Keratinocyte (primary cell): Measurements from ENCODE around the gene PDK4. TPM values are rescaled to one million over a fixed set of nuclear protein-coding genes. Genes with fewer than 3 reads are reported as not detected.

Experiments
- DNase-seq: peaks from one replicate; pipeline ENCODE4 v3.0.0-alpha.2; 2011; ENCODE audit warnings: low read depth, missing footprints, low spot score
- FAIRE-seq: peaks from 2 replicates; lab custom pipeline; 2011; peaks lifted over from hg19 to GRCh38; lab: Jason Lieb, UNC
- H2AFZ ChIP-seq: 2 replicates; pipeline ENCODE4 v1.6.0; 2012; ENCODE audit warnings: low read length, control low read depth, inconsistent platforms; ENCODE audit not compliant: control insufficient read depth
- H3K27ac ChIP-seq: 2 replicates; pipeline ENCODE4 v1.5.1; 2011; ENCODE audit warnings: low read length; ENCODE audit not compliant: control insufficient read depth, insufficient read depth
- H3K27me3 ChIP-seq: 3 replicates; pipeline ENCODE4 v1.6.0; 2011; ENCODE audit warnings: low read length; ENCODE audit not compliant: control insufficient read depth, insufficient read depth; ENCODE audit errors: extremely low read depth
- H3K36me3 ChIP-seq, 2 experiments: 2 replicates in 1 of 2; 3 replicates in 1 of 2; pipeline ENCODE4 v1.5.1; 2011; ENCODE audit warnings: low read length in 2 of 2, mild to moderate bottlenecking in 1 of 2; ENCODE audit not compliant: control insufficient read depth in 2 of 2, insufficient read depth in 2 of 2; ENCODE audit errors: extremely low read depth in 1 of 2
- H3K4me1 ChIP-seq: 3 replicates; pipeline ENCODE4 v1.5.1; 2011; ENCODE audit warnings: low read length; ENCODE audit not compliant: control insufficient read depth, insufficient read depth; ENCODE audit errors: extremely low read depth
- H3K4me2 ChIP-seq: 3 replicates; pipeline ENCODE4 v1.6.0; 2011; ENCODE audit warnings: low read depth, low read length; ENCODE audit not compliant: control insufficient read depth, insufficient read depth; ENCODE audit errors: extremely low read depth
- H3K4me3 ChIP-seq, 3 experiments: fragments of 200-600 bp in 1 of 3; sonication (generic) in 1 of 3; 2 replicates in 2 of 3; 3 replicates in 1 of 3; pipeline ENCODE4 v1.5.1; 2011 to 2016; ENCODE audit warnings: low read length in 3 of 3, mild to moderate bottlenecking in 3 of 3, control low read depth in 2 of 3, inconsistent platforms in 1 of 3, low read depth in 1 of 3, mixed read lengths in 1 of 3, mixed run types in 1 of 3, moderate library complexity in 1 of 3; ENCODE audit not compliant: control insufficient read depth in 2 of 3, insufficient read depth in 2 of 3; ENCODE audit errors: extremely low read depth in 1 of 3
- H3K79me2 ChIP-seq: 2 replicates; pipeline ENCODE4 v1.6.0; 2012; ENCODE audit warnings: low read length; ENCODE audit not compliant: control insufficient read depth, insufficient read depth
- H3K9ac ChIP-seq: 3 replicates; pipeline ENCODE4 v1.6.0; 2011; ENCODE audit warnings: low read length; ENCODE audit not compliant: control insufficient read depth, insufficient read depth; ENCODE audit errors: extremely low read depth
- H3K9me1 ChIP-seq: 3 replicates; pipeline ENCODE4 v1.6.0; 2011; ENCODE audit warnings: low read length; ENCODE audit not compliant: control insufficient read depth, insufficient read depth; ENCODE audit errors: extremely low read depth
- H3K9me3 ChIP-seq: 2 replicates; pipeline ENCODE4 v1.5.1; 2012; ENCODE audit warnings: low read depth, low read length; ENCODE audit not compliant: control insufficient read depth
- H4K20me1 ChIP-seq: 3 replicates; pipeline ENCODE4 v1.6.0; 2011; ENCODE audit warnings: low read length; ENCODE audit not compliant: control insufficient read depth, insufficient read depth; ENCODE audit errors: extremely low read depth
- EZH2 ChIP-seq: IDR thresholded peaks from one replicate; pipeline ENCODE4 v1.6.1; 2012; ENCODE audit warnings: inconsistent platforms, mild to moderate bottlenecking, low read length, moderate library complexity
- dilution Hi-C: fragments of 300-500 bp; cut with MboI; formaldehyde crosslinking; loops from one replicate; pipeline ENCODE4 v1.7.0; 2020; ENCODE audit warnings: low sequenced_read_pairs; ENCODE audit not compliant: extremely low pct_ligation_motif_present
- polyA plus RNA-seq, 5 experiments: library from polyadenylated mRNA; depleted of rRNA in 3 of 5; stranded (reverse) in 3 of 5; stranded (forward) in 1 of 5; unstranded in 1 of 5; fragments of >200 nt; gene quantifications; 1 replicate in 1 of 5; 2 replicates in 3 of 5; 3 replicates in 1 of 5; pipeline versions ENCODE4 v1.2.1 to v1.2.3, GENCODE V29; 2011 to 2012; ENCODE audit warnings: missing spikeins in 2 of 5, low read depth in 1 of 5, low replicate concordance in 1 of 5
- TF ChIP-seq, protein P1 (sequence below), 3 experiments: IDR thresholded peaks in 1 of 3; conservative IDR thresholded peaks in 1 of 3; optimal IDR thresholded peaks in 1 of 3; 2 replicates in 2 of 3; 3 replicates in 1 of 3; pipeline versions ENCODE3 to v1.5.1; 2011; ENCODE audit warnings: low read length in 3 of 3, mild to moderate bottlenecking in 3 of 3, moderate library complexity in 2 of 3, control low read depth in 1 of 3, inconsistent platforms in 1 of 3; ENCODE audit not compliant: insufficient read depth in 2 of 3; ENCODE audit errors: extremely low read depth in 1 of 3

The PDK4 gene
- polyA plus RNA-seq, 1 donor (not counting 4 experiments of a cell fraction or from before 2014, with no cell fraction given): not detected

DNA sequence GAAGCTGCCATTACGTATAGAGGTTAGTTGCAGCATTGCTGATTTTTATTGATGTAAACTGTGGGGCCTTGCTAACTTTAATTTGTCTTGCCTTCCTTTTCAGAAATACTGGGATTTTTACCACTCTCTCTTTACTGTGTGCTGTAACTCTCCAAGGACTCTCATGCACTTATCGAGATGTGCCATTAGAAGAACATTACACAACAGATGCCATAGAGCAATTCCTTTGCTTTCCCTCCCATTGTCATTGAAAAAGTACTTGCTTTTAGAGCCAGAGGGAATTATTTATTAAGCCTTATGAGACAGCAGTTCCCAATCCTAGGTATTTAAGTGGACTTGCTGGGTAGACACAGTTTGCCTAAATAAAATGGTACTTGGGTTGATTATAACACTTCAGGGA lies 58.8 kb downstream of the PDK4 start:
- H3K79me2 ChIP-seq: no peaks in the 10 kb centered on the region
- no peaks in the 10 kb centered on the region for H3K4me1 ChIP-seq
- dilution Hi-C loops: no loop called here
- peaks cover 5% of the 10 kb centered on the region for H3K27me3 ChIP-seq
- FAIRE-seq (no peak), DNase-seq (no peak)
- H3K27ac ChIP-seq: no peak overlapping the region
- no peaks in the 10 kb centered on the region for H4K20me1 ChIP-seq
- TF ChIP-seq EZH2: no peak
- TF ChIP-seq, protein P1, sequence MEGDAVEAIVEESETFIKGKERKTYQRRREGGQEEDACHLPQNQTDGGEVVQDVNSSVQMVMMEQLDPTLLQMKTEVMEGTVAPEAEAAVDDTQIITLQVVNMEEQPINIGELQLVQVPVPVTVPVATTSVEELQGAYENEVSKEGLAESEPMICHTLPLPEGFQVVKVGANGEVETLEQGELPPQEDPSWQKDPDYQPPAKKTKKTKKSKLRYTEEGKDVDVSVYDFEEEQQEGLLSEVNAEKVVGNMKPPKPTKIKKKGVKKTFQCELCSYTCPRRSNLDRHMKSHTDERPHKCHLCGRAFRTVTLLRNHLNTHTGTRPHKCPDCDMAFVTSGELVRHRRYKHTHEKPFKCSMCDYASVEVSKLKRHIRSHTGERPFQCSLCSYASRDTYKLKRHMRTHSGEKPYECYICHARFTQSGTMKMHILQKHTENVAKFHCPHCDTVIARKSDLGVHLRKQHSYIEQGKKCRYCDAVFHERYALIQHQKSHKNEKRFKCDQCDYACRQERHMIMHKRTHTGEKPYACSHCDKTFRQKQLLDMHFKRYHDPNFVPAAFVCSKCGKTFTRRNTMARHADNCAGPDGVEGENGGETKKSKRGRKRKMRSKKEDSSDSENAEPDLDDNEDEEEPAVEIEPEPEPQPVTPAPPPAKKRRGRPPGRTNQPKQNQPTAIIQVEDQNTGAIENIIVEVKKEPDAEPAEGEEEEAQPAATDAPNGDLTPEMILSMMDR (optimal IDR thresholded peaks at IDR 0.05 in 1 of 3, IDR thresholded peaks at IDR 0.05 in 1 of 3, conservative IDR thresholded peaks at IDR 0.05 in 1 of 3; ENCODE audit: extremely low read depth in 1 of 3, insufficient read depth in 2 of 3, low read length in 3 of 3): no peak
- no peak overlapping the region for H3K4me3 ChIP-seq
- H3K9me3 ChIP-seq: no peaks in the 10 kb centered on the region
- no peaks in the 10 kb centered on the region for H3K9me1 ChIP-seq
- no peak overlapping the region for H3K9ac ChIP-seq
- H3K4me2 ChIP-seq: no peak overlapping the region
- H2AFZ ChIP-seq: no peak overlapping the region
- H3K36me3 ChIP-seq: no peaks in the 10 kb centered on the region

DNA sequence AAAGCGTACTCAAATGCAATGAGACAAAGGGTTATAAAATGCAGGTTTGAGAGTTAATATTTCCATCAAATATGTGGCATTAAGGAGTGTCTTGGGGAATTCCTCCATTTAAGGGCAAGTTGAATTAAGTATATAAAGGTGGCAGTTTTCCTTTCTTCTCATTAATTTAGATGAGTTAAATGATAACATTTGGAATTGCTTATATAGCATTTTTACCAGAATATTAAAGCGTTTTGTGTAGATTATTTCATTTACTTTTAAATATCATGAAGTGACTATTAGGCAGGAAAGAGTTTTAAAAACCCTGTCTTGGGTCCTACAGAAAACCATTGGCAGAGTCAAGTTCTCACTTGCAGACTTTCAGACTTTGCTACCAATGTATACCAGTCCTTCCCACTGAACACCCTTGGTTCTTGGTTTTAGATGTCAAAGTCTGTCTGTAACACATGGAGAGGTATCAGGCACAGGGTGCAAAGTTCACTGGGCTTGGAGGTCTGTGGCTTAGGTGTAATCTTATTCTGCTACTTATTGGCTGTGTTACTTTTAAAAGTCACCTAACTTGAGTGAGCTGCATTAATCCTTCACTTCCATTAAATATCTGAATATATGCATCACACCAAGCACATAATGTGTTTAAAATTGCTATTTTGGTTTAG lies 59.5 kb downstream of the PDK4 start:
- Histone ChIP-seq H3K4me2 (no peak overlapping the region), H3K36me3 (no peaks in the 10 kb centered on the region), H3K9ac (no peak overlapping the region), H3K79me2 (no peaks in the 10 kb centered on the region), H3K27ac (no peak overlapping the region), H3K27me3 (peaks cover 5% of the 10 kb centered on the region), H3K9me1 (no peaks in the 10 kb centered on the region), H2AFZ (no peak overlapping the region), H3K4me3 (no peak overlapping the region), H3K4me1 (no peaks in the 10 kb centered on the region), H4K20me1 (no peaks in the 10 kb centered on the region), H3K9me3 (no peaks in the 10 kb centered on the region)
- DNase-seq (no peak), FAIRE-seq (no peak)
- TF ChIP-seq, protein P1 (optimal IDR thresholded peaks at IDR 0.05 in 1 of 3, IDR thresholded peaks at IDR 0.05 in 1 of 3, conservative IDR thresholded peaks at IDR 0.05 in 1 of 3; ENCODE audit: extremely low read depth in 1 of 3, insufficient read depth in 2 of 3, low read length in 3 of 3): no peak
- TF ChIP-seq EZH2: no peak
- dilution Hi-C loops: no loop called here
